Chondrocyte (in vitro differentiated cells): Measurements from ENCODE around the gene CXCL12. TPM values are rescaled to one million over a fixed set of nuclear protein-coding genes. Genes with fewer than 3 reads are reported as not detected.
A peak's percentile ranks its signal among the peaks of the same experiment; 100 is the strongest.

Source experiments
- DNase-seq: peaks from one replicate; pipeline ENCODE4 v3.0.0; 2021; ENCODE audit warnings: mixed read lengths, low spot score
- H3K27ac Mint-ChIP-seq: one replicate; pipeline ENCODE4 v1.8.0; 2021; ENCODE audit warnings: mild to moderate bottlenecking, moderate library complexity, mixed read lengths; ENCODE audit not compliant: unreplicated experiment
- H3K27me3 Mint-ChIP-seq: 2 replicates; pipeline ENCODE4 v1.8.0; 2021; ENCODE audit warnings: low read depth, mixed read lengths
- H3K36me3 Mint-ChIP-seq: 2 replicates; pipeline ENCODE4 v1.8.0; 2021; ENCODE audit warnings: low read depth, mixed read lengths
- H3K4me1 Mint-ChIP-seq: 2 replicates; pipeline ENCODE4 v1.8.0; 2021; ENCODE audit warnings: low read depth, mild to moderate bottlenecking, mixed read lengths
- H3K4me3 Mint-ChIP-seq: one replicate; pipeline ENCODE4 v1.8.0; 2021; ENCODE audit warnings: mild to moderate bottlenecking, moderate library complexity, mixed read lengths; ENCODE audit not compliant: unreplicated experiment
- H3K9me3 Mint-ChIP-seq: 2 replicates; pipeline ENCODE4 v1.8.0; 2021; ENCODE audit warnings: low read depth, mixed read lengths
- CTCF ChIP-seq: fragments of 200-600 bp; sonication (generic); IDR thresholded peaks from 2 replicates; pipeline ENCODE4 v1.5.0; 2021; ENCODE audit warnings: antibody characterized with exemption, mild to moderate bottlenecking, moderate library complexity
- long read RNA-seq: library from polyadenylated mRNA; stranded (forward); transcript quantifications from one replicate; pipeline ENCODE4 v2.0.0, GENCODE V29; 2021
- total RNA-seq: library from RNA; stranded (reverse); gene quantifications from 3 replicates; pipeline ENCODE4 v1.2.1, GENCODE V29; 2021

Gene CXCL12
- 22.7 to 69.4 TPM (median 65.5 TPM) in 3 replicates for total RNA-seq
- long read RNA-seq, transcript CXCL12-201 (3 exons, 1,857 nt): major isoform, 20 of 57 reads
- long read RNA-seq, transcript CXCL12-203 (4 exons, 3,532 nt): minor isoform, 15 of 57 reads
- long read RNA-seq, partial matches to known transcripts: 3 of 57 reads
- long read RNA-seq, other reads (novel, unspliced or antisense): 17 of 57 reads

- Mint-ChIP-seq H3K27ac (peak within 1 kb of the TSS; percentile 32), H3K36me3 (no peaks in the 10 kb centered on the region), H3K9me3 (no peaks in the 10 kb centered on the region), H3K27me3 (peaks cover 1% of the 10 kb centered on the region), H3K4me3 (peak within 1 kb of the TSS; percentile 78), H3K4me1 (peaks cover 25% of the 10 kb centered on the region)
- no peak for TF ChIP-seq CTCF
- DNase-seq: peak; percentile 84
These were observed at the start of gene CXCL12 for GRCh38 chr10:44385026-44385695. TSS of gene CXCL12 (minus strand) at chr10:44385097. CDS start at chr10:44385005, 92 bp downstream.

- H3K27me3 Mint-ChIP-seq: peaks cover 5% of the 10 kb centered on the region
- peaks cover 32% of the 10 kb centered on the region for H3K9me3 Mint-ChIP-seq
- H3K4me1 Mint-ChIP-seq: peaks cover 7% of the 10 kb centered on the region
- peaks cover 10% of the 10 kb centered on the region for H3K36me3 Mint-ChIP-seq
- TF ChIP-seq CTCF: no peak
- no peak overlapping the region for H3K27ac Mint-ChIP-seq
- DNase-seq: no peak
- H3K4me3 Mint-ChIP-seq: no peak overlapping the region
These were observed 42.6 kb upstream of the CXCL12 start for GRCh38 chr10:44427479-44427878.

- peaks cover 6% of the 10 kb centered on the region for H3K27me3 Mint-ChIP-seq
- peaks cover 30% of the 10 kb centered on the region for H3K9me3 Mint-ChIP-seq
- peaks cover 7% of the 10 kb centered on the region for H3K4me1 Mint-ChIP-seq
These were observed 42.1 kb upstream of the CXCL12 start for GRCh38 chr10:44427037-44427436.

GRCh38 chr10:44426247-44427034, 41.5 kb upstream of the CXCL12 start:
- H3K4me1 Mint-ChIP-seq: peaks cover 7% of the 10 kb centered on the region
- peaks cover 8% of the 10 kb centered on the region for H3K27me3 Mint-ChIP-seq
- no peak overlapping the region for H3K4me3 Mint-ChIP-seq

More at GRCh38 chr10:44427037-44427436, 42.1 kb upstream of the CXCL12 start:
- no peak for TF ChIP-seq CTCF
- Mint-ChIP-seq H3K4me3 (no peak overlapping the region), H3K36me3 (peaks cover 10% of the 10 kb centered on the region), H3K27ac (no peak overlapping the region)
- no peak for DNase-seq

More at GRCh38 chr10:44426247-44427034, 41.5 kb upstream of the CXCL12 start:
- H3K9me3 Mint-ChIP-seq: peaks cover 27% of the 10 kb centered on the region
- H3K27ac Mint-ChIP-seq: no peak overlapping the region
- H3K36me3 Mint-ChIP-seq: peaks cover 10% of the 10 kb centered on the region
- TF ChIP-seq CTCF: no peak
- no peak for DNase-seq
